NT2/D1 (cell line): Measurements from ENCODE around the gene CROCC2.

Source experiments
- SUZ12 ChIP-seq: IDR thresholded peaks from 2 replicates; pipeline ENCODE4 v1.6.1; 2011; ENCODE audit not compliant: insufficient read length, insufficient read depth; ENCODE audit errors: extremely low read depth
- YY1 ChIP-seq: IDR thresholded peaks from 2 replicates; pipeline ENCODE4 v1.6.1; 2011; ENCODE audit not compliant: insufficient read length, insufficient read depth
- ZNF274 ChIP-seq: IDR thresholded peaks from 2 replicates; pipeline ENCODE4 v1.6.1; 2011; ENCODE audit warnings: mild to moderate bottlenecking, low read depth, low read length

DNA sequence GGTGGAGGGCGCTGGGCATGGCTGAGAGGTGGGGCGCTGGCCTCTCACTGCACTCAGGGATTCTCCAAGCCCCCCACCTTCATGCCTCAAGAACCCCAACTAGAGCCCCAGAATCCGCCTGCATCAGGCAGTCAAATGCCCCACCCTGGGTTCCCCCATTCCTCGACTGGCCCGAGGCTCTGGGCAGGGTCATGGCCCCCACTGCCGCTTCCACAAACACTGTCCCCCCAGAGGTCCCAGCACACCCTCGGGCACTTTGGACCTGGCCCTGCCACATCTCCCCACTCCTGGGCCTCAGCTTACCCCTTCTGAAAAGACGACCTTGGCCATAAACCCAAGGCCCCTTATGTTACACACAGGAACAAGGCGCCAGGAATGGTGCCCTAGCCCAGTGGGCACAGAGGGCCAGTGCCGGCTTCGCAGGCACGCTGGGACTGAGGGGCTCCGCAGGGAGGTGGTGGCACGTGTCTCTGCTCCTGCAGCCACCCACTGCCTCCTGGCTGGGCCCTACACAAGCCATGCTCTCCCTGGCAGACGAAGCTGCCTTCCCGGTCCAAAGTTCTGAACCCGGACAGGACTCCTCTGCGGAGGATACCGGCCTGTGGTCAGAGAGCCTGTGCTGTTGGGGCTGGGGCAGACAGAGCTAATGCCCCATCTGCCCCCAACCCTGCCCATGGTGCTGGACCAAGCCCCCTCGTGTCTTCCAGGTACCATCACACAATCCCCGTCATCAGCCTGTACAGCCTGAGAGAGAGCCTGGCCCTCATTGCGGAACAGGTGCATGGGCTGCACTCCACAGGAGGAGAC is 30.7 kb upstream of the CROCC2 start:
- no peak for TF ChIP-seq SUZ12
- TF ChIP-seq YY1 = no peak
- no peak for TF ChIP-seq ZNF274
